Pons (tissue), 1 donor: ENCODE results near the gene CGB5.

ENCODE experiments used
- DNase-seq: peaks from one replicate; pipeline ENCODE4 v3.0.0-alpha.2; 2016; ENCODE audit warnings: low spot score

The CGB5 gene

DNA sequence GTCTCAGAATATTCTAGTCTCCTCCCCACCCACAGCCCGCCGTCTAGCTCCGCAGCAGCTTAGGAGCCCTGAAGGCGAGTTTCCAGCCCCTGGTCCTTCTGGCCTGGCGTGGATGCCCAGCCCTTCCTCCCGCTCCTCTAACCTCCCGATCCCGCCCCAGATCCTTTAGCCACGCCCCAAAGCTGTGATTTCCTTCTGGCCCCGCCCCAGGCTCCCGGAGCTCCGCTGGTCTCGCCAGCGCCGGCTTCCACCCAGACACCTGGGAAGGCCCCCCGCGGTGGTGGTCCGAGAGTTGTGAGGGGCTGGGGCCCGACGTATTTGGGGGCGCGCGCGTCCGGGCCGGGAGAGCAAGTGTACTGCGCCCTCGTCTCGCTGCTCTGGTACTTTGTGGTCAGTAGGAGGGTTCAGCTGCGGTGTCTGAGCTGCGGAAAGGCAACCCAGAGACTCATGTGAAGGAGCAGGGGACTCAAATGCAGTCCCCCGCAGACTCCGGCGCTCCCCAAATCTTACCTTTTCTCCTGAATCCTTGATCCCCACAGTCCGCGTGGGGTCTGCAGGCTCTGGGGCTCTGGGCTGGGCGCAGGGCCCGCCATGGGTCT is 14.1 kb downstream of the CGB5 start, which contains the start of gene CGB7:
TSS of gene CGB7 (minus strand) at position 114 of the 599 bp plus-strand sequence. CDS start 2,374 bp downstream, outside the sequence.
- no peak for DNase-seq

DNA sequence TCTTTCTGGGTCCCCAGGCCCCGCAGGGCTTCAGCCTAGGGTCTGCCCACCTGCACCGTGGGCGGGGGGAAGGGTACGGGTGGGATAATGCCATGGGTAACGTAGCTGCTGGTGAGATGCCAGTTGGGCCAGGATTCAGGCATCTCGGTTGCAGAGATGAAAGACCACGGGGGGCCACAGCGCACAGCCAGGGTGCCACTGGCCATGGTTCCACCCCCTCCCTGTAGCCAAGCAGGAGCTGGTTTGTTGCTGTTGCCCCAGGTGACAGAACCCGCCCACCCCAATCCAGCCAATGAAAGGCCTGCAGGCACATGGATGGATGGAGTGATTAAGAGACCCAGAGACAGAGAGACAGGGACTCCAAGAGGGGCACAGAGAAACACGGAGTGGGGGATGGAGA is 14.9 kb downstream of the CGB5 start:
- DNase-seq: no peak

DNA sequence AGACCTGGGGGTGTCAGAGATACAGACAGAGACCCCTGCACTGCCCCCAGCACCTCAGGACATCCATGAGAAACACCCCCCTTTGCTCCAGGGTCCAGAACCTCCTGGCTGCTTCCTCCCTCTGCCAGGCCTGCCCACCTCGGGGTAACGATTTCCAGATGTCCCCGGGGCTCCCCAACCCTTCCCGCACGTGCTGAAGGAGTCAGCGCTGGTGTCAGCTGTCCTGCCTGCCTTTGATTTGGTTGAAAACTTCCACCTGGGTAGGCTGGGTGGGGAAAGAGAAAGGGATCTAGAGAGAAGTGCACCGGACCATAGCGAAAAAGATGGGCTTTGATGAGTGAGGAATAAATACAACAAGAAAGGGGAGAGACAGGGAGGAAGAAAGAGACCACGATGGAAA is 15.4 kb downstream of the CGB5 start:
- DNase-seq: no peak

DNA sequence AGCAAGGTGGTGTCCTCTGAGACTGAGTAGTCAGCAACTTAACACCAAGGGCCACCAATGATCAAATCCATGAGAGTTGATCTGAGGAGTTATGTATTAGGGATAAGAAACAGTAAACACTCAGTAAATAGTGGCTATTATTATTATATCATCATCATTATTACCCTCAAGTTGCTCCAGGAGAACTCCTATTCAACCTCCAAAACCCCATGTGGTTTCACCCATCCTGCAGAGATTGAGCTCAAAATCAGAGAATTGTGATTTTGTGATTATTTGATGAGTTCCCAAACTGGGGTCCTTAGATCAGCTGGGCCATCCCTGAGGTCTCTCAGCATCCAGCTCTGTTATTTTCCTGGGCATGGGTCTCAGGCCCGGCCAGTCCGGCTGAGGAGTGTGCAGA is 17.4 kb downstream of the CGB5 start:
- DNase-seq: no peak

DNA sequence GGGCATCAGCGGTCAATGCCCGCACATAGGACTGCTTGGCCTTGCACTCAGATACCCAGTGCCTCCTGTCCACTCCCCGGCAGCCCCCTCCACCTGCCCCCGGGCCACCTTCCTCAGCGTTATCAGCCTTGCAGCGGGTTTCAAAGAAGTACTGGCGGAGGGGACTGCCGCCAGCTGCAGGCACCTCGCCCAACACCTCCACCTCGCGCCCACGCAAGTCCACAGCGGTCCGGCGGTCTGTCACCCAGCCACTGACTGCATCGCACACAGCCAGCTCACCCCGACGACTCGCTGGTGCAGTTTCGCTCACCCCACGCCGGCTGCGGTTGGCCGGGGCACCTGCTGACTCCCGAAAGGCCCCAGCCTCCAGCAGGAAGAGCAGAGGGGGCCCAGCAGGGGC is 17.8 kb downstream of the CGB5 start:
- DNase-seq: no peak

DNA sequence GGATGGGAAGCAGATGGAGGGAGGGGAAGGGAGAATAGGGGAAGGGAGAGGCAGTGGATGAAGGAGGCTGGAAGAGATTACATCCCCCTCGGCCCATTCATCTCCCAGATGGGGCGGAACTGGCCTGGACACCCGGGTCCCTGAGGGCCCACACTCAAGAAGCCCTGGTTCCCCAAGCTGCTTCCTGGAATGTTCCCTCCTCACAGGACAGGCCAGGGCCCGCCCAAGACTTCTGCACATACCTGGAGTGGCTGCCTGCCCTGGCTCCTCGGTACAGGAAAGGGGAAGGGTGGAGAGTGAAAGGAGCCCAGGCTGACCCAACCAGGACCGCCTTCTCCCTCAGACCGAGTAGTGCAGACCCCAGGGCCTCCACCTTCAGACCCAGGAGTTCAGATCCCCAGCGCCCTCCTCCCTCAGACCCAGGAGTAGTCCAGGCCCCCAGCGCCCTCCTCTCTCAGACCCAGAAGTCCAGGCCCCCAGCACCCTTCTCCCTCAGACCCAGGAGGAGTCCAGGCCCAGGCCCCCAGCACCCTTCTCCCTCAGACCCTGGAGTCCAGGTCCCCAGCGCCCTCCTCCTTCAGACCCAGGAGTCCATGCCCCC is 20.5 kb downstream of the CGB5 start:
- no peak for DNase-seq

DNA sequence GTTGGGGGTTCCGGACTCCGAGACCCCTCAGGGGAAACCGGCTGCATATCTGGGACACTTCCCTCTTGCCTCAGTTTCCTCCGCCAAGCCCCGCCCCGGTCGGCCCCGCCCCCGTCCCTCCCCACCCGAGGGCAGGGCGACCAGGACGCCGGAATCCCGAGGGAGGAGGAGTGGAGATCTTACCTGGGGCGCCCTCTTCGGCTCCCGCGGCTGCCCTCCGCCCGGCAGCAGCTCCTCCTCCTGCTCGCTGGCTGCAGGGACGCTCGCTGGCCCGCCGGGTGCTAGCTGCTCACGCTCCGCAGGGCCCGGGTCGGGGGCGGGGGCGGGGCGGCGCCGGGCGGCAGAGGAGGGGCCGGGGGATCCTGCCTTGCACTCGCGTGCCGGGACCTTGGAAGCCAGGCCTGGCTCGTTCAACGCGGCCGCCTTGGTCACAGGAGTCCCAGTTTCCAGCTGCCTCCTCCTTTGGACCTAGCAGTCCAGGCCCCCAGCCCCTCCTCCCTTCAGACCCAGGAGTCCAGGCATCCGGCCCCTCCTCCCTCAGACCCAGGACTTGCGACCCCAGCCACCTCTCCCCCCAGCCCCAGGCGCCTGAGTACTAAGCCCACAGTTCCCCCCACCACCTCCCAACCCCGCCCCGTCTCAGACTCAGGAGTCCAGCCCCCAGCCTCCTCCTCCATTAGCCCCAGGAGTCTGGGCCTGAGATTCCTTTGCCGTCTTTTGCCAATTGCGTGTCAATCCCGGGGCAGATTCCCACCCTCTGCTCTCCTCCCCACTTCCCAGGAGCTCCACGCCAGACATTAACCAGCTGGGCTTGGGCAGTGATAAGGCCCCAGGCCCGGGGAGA is 21.3 kb downstream of the CGB5 start, which contains the start of gene NTF4:
TSS of gene NTF4 (minus strand) at position 51 of the 844 bp plus-strand sequence. CDS start 2,821 bp downstream, outside the sequence.
- no peak for DNase-seq

DNA sequence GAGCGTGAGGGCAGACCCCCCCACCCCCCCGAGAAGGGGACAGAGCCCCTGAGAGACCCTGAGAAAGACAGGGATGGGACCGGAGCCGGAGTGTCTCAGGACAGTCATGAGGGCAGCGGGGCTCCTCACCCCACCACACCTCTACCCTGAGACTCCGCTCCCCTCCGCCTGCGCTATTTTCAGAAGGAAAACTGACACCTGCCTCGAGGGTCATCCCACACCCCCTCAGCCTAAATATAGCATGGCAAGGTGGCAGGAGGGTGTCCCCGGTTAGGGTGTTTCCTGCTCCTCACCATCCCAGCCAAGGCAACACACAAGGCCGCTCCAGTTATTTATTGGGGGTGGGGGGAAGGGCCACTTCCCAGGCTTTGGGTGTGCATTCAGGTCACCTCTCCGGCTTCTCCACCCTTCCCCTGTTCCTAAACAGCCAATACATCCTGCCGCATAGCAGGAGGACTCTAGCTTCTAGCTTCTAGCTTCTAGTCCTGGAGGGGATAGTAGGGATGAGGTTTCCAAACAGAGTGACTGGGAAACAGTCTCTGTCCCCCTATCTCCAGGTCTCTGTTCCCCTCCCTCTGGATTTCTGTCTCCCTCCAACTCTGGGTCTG is 22.4 kb downstream of the CGB5 start:
- no peak for DNase-seq

DNA sequence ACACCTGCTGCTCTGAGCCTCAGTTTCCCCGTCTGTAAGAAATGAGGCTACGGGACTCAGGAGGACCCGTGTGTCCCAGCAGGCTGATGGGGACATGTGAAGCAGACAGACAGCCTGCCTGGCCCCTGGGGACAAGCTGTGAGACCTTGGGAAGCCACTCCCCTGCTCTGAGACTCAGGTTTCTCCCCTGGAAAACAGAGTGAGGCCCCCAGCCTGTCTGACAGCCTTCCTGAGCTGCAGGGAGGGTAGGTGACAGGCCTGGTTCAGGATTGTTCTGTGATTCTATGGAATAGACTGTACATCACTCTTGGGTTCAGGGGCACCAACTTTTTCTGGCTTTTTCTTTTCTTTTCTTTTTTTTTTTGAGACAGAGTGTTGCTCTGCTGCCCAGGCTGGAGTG is 23.9 kb downstream of the CGB5 start:
- no peak for DNase-seq

DNA sequence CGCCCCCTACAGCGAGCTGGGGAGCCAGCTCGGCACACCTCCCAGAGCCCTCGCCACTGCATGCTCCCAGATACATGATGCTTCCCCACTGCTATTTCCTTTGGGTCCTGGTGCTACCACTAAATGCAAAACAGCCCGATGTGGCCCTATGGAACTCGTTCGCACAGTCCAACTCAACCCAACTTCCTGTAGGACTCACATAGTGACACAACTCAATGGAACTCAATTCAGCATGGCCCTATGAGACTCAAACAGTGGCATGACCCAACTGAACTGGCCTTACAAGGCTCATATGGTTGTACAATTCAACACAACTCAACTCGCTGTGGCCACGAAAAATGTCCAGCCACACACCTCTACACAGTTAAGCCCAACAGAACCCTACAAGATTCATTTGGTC is 25.4 kb downstream of the CGB5 start:
- no peak for DNase-seq

DNA sequence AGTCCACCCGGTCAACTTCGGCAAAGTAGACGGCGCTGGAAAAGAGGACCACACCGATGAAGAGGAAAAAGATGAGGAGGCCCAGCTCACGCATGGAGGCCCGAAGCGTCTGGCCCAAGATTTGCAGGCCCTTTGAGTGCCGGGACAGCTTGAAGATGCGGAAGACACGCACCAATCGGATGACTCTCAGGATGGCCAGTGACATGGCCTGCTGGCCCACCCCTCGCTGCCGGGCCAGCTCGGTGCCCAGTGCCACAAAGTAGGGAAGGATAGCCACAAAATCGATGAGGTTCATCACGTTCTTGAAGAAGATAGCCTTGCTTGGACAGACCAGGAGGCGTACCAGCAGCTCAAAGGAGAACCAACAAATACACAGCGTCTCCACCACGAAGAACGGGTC is 26.8 kb downstream of the CGB5 start:
- DNase-seq: no peak

DNA sequence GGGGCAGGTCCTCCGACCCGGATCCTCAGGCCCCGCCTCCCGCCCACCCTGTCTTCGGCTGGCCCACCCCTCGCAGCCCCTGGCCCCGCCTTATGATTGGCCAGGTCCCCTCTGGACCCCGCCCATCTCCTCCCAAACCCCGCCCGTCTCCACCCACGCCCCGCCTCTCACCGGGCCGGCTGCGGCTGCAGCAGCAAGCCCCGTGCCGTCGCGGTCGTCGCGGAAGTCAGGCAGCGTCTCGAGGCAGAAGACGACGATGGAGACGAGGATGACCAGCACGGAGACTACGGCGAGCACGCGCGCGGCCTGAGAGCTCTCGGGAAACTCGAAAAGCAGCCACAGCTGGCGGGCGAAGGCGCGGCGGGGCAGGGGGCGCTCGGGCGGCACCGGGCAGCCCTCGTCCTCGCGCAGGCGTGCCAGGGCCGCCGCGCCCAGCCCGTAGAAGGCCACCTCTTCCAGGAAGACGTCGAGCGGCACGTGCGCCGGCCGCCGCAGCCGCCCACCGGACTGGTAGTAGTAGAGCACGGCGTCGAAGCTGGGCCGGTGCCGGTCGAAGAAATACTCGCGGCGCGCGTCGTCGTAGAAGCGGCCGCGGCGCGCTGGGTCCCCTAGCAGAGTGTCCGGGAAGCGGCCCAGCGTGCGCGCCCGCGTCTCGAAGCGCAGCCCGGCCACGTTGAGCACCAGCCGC is 28.4 kb downstream of the CGB5 start:
- no peak for DNase-seq

DNA sequence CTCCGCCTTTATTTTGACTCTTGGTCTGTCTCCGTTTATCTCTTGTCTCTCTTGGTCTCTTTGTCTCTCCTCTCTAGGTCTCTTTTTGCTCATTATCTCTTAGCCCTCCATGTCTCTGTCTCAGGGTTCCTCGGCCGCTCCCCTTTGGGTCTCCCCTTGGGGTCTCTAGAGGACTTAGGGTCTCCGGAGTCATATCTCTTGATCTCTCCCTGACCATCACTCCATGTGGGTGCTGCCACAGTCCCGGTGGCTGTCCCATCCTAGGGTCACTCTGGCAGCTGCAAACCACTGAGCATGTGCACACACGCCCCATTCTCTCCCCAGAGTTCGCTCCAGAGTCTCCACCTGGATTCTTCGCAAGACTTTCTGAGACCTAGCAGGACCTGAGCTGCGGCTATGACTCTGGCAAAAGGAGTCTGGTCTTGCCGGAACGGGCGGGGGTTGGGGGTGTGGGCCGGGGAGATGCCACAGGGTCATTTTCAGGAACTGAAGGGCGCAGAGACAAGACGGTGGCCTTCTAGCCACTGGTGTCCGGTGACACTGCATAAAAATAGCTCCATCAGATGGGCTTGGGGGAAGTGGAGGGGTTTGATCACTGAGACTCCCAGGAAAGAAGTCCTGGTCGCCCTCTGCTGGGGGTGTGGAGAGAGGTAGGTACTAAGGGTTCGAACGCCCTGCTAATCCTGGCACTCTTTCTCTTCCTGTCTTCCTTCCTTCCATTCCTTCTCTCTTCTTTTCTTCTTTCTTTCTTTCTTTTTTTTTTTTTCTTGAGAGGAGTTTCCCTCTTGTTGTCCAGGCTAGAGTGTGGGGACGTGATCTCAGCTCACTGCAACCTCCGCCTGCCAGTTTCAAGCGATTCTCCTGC is 30.1 kb downstream of the CGB5 start:
- no peak for DNase-seq

DNA sequence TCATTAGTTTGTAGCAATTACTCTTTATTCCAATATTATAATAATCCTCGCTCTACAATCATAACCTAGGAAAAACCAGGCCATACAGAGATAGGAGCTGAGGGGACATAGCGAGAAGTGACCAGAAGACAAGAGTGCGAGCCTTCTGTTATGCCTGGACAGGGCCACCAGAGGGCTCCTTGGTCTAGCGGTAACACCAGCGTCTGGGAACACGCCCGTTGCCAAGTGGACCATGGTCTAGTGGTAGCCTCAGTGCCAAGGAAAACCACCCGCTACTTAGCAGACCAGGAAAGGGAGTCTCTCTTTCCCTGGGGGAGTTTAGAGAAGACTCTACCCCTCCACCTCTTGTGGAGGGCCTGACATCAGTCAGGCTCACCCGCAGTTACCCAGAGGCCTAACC is 31.2 kb downstream of the CGB5 start:
- DNase-seq: peak; percentile 39

DNA sequence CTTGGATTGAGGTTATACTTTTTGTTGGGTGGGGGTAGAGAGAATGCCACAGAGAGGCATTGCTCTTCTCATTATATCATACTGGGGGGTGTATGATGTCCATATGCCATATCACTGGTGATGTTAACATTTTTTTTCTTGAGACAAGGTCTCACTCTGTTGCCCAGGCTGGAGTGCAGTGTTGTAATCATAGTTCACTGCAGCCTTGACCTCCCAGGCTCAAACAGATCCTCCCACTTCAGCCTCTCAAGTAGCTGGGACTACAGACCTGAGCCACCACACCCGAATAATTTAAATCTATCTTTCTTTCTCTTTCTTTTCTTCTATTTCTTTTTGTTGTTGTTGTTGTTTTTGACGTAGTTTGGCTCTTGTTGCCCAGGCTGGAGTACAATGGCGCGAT is 36.7 kb downstream of the CGB5 start:
- DNase-seq: no peak

DNA sequence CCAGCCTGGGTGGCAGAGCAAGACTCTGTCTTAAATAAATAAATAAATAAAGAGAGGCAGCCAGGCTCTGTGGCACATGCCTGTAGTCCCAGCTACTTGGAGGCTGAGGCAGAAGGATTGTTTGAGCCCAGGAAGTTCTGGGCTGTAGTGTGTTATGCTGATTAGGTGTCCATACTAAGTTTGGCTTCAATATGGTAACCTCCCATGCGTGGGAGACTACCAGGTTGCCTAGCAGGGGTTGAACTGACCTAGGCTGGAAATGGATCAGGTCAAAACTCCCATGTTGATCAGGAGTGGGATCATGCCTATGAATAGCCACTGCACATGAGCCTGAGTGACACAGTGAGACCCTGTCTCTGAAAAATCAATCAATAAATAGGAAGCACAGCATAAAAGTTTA is 37.6 kb downstream of the CGB5 start:
- no peak for DNase-seq

DNA sequence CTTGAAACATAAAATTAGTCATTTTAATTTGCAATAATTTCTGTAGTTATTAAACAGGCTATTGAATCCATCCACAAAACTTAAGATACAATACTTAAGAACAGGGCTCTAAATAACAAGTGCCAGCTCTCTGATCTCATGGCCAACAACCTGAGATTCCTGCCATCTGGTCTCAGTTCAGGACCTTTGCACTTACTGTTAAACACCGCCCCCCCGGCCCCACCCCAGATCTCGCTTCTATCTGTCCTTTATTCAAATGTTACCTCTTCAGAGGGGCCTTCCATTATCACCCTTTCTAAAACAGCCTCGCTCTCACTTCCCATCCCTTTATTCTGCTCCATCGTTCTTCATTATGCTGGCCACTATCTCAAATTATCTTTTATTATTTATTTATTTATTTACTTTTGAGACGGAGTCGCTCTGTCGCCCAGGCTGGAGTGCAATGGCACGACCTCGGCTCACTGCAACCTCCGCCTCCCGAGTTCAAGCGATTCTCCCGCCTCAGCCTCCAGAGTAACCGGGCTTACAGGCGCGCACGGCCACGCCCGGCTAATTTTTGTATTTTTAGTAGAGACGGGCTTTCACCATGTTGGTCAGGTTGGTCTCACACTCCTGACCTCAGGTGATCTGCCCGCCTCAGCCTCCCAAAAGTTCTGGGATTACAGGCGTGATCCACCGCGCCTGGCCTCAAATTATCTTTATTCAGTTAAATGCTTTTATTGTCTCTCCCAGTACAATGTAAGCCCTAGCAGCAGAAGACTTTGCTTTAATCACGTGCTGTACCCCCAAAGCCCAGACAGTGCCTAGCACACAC is 40.8 kb downstream of the CGB5 start:
- DNase-seq: no peak

DNA sequence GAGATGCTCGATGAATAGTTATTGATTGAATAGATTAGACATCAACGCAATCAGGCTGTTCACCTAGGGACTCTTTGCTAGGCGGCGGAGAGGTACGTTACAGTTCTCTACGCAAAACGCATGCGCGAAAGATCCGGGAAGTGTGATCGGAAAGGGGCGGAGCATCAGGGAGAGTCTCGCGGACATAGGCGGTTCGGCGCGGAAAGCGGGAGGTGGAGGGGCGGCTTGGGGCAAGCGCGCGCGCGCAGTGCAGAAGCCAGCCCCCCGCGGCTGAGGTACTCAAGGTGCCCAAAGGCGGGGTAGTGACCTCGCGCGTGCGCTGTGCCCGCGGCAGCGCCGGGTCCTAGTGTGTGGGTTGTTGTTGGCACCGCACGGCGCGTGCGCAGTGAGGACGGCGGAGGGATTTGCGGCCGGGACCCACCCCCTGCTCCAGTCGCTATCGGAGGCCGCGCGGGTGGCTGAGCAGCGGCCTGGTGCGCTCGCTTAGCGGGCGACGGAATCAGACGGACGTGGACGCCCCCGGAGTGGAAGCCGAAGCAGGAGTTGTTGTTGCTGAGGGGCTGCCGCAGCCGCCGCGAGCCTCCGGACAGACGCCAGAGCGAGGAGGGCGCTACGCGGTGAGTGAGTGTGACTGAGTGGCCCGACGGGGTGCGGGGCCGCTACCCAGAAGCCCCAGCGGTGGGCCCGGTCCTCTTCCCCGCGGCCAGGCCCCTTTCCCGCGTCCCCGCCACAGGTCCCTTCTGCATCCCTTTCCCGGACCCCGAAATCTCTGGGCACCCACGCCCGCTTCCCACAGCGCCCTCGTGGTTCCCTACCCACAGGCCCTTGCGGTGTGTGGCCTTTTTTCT is 41.6 kb downstream of the CGB5 start, which contains the start of gene SNRNP70:
TSS of gene SNRNP70 (plus strand) at position 432 of the 848 bp plus-strand sequence. CDS start 964 bp downstream, outside the sequence.
- DNase-seq: peak; percentile 98

DNA sequence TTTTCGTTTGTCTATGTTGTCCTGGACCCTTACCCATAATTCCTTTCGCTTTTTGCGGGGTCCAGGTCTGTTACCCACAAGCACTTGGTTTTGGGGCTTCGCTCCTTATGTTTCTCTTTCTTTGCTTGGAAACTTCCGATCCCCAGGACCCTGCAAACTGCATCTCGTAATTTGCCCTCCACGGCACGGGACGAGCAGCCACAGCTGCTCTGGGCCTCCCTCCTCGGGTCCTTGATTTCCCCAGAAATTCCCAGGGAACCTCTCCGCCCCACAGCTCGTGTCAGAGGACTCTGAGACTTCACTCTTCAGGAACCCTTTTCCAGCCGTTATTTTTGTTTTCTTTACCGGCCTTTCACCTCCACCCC is 42.2 kb downstream of the CGB5 start:
- DNase-seq: no peak
